Activated naive CD4-positive, alpha-beta T cell treated with anti-CD3 and anti-CD28 coated beads, Interleukin-2, amount 50 U/mL, for 16 hours (primary cell): ENCODE measurements around the gene EPHB1.
"Not testable (repeated sequence)": the region's sequence is repeated elsewhere in the genome, so short reads cannot be mapped to it uniquely, and the experiment has no call there.

Experiments used
- DNase-seq: peaks from one replicate; pipeline ENCODE4 v3.0.0-alpha.2; 2020

Gene EPHB1

GRCh38 chr3:135017003-135017893, 222.2 kb downstream of the EPHB1 start:
- no peak for DNase-seq

DNA sequence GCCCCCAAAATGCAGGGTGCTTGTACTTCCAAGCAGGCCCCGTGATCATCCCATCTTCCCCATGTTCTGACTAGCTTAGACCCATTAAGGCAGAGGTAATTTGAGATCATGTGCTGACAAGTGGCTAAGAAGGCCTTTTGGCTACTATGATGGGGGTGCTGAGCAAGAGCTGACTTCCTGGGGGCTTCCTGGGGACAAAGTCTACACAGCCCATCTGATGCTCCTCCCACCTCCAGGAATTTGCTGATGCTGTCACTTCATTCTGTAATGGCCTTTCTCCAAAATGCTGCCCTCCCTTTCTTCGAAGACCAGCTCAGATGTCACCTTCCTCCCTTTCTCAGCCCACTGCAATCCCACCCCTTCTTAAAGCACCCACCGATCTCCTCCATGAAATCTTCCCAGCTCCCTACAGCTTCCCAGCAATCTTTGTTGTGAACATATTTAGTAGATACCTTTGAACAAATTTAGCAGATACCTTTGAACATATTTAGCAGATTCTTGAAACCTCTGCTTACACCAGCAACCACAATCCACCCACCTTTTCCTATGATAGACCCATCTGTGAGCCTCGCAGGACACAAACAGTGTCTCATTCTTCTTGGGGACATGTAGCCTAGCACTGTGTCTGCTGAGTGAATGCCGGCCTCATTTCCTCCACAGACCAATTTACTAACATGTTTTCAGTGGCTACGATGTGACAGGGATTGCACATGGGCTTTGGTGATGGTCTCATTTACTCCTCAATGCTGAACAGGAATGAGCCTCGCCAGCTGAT, 223.3 kb downstream of the EPHB1 start:
- DNase-seq = no peak

DNA sequence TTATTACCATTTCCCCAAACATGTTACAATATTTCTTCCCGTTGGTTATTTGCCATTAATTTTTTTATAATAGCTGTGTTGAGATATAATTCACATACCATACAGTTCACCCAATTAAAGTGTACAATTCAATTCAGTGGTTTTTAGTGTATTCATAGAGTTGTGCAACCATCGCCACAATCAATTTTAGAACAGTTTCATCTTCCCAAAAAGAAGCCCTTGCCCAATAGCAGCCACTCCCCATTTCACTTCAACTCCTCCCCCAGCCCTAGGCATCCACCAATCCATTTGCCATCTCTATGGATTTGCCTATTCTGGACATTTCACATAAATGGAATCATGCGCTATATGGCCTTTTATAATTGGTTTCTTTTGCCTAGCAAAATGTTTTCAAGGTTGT, 225.1 kb downstream of the EPHB1 start:
- no peak for DNase-seq

GRCh38 chr3:135023996-135024658, 229.1 kb downstream of the EPHB1 start:
- DNase-seq = no peak

DNA sequence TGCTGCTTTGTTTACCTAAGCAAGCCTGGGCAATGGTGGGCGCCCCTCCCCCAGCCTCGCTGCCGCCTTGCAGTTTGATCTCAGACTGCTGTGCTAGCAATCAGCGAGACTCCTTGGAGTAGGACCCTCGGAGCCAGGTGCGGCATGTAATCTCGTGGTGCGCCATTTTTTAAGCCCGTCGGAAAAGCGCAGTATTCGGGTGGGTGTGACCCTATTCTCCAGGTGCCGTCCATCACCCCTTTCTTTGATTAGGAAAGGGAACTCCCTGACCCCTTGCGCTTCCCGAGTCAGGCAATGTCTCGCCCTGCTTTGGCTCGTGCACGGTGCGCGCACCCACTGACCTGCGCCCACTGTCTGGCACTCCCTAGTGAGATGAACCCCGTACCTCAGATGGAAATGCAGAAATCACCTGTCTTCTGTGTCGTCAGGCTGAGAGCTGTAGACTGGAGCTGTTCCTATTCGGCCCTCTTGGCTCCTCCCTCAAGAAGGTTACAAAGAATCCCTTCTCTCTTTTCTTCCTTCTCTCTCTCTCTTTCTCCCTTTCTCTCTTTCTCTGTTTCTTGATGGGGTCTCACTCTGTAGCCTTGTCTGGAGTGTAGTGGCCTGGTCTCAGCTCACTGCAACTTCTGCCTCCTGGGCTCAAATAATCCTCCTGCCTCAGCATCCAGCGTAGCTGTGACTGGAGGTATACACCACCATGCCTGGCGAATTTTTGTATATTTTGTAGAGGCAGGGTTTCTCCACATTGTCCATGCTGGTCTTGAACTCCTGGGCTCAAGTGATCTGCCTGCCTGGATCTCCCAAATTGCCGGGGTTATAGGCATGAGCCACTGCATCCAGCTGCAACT, 235.9 kb downstream of the EPHB1 start:
- not testable (repeated sequence) for DNase-seq

GRCh38 chr3:135033737-135034136, 238.7 kb downstream of the EPHB1 start:
- no peak for DNase-seq

DNA sequence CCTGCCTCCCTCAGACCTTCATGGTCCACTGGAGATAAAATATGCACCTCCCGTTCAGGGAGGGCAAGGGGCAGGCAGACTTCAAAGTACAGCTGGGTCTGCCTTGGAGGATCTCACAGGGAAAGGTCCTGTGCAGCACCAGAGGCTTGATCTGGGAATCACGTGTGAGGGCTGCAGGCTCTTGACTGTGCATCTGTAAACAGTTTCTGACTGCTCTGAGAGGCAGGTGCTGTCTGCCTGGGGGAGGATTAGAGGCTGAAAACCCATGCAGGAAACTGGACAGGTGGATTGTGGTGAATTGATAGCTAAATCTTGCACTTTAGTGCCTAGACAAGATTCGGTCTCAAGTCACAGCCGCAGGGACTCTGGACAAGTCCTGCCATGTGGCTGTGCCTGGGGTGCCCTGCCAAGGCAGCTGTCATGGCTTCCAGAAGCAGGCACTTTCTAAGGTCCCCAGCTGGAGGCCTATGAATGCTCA, 239.3 kb downstream of the EPHB1 start:
- no peak for DNase-seq

- DNase-seq = no peak
These were observed 239.9 kb downstream of the EPHB1 start for GRCh38 chr3:135034891-135035440.

DNA sequence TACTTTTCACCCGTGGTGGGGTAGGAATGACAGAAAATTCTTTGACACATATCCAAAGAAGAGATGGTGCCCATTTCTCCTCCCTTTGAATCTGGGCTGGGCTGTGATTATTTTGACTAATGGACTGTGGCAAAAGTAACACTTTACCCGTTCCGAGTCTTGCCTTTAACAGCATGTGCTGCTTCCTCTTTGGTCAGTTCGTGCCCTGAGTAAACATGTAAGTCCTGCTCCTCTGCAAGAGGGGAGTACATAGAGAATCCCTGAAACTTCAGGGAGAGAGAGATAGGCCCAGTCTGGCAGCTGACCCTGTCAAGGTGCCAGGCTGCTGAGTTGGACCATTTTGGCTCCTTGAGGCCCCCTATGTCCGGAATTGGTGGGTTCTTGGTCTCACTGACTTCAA, 243.1 kb downstream of the EPHB1 start:
- no peak for DNase-seq

- not testable (repeated sequence) for DNase-seq
These were observed 244.5 kb downstream of the EPHB1 start for GRCh38 chr3:135039536-135039935.

DNA sequence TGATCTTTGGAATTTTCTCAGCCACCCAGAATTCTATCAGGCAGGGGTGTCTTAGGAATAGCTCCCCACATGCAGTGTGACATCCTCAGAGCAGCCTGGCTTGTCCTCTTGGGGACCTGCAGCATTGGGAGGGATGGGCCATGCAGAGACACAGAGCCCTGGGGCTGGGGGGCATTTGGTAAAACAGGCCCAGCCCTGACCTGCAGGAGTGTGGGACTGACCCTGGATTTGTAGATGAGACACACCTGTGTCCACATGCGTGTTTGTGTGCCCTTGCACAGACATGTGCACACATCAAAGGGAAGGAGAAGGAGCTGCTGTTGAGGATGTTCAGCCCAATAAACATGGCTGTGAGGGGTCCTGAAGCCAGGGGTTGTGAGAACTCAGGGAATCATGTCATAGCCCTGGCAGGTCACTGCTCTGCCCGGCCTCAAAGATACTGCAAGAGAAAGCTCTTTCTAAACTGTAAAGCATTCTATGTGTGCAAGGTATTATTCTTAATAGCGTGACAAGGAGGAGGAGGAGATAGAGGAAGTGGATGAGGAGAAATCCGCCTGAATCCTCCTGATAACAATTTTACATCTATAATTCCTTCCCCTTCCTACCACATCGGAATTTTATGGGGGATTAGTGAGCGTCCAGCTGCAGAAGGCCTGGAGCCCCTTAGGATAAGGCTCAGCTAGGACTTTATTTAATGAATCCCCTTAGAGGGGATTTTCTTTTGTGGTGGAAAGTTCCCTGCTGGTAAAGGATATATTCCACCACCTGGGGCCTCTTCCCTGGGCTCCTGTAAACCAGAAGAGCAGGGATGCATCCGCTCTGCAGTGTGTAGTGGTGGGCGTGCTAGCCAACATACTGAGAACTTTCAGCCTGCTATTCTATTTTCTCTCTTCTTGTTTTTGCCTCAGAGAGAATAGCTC, 245.5 kb downstream of the EPHB1 start:
- no peak for DNase-seq

DNA sequence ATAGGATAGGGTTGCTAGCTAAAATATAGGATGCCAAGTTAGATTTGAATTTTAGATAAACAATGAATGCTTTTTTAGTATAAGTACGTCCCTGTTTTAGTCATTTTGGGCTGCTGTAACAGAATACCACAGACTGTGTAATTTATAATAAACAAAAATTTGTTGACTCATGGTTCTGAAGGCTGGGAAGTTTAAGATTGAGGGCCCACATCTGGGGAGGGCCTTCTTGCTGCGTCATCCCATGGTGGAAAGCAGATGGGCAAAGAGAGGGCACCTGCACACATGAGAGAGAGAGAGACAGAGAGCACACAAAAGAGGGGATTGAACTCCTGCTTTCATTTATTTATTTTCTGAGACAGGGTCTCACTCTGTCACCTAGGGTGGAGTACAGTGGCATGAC, 246.5 kb downstream of the EPHB1 start:
- DNase-seq = no peak

- no peak for DNase-seq
These were observed 252.0 kb downstream of the EPHB1 start for GRCh38 chr3:135047061-135047460.

DNA sequence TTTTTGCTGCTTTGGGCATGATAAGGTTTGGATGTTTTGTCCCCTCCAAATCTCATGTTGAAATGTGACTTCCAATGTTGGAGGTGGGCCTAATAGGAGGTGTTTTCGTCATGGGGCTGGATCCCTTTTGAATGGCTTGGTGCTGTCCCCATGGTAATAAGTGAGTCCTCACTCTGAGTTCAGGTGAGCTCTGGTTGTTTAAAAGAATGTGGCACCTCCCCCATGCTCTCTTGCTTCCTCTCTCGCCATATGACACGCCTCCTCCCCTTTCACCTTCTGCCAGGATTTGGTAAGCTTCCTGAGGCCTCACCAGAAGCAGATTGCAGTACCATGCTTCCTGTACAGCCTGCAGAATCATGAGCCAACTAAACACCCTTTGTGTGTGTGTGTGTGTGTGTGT, 255.5 kb downstream of the EPHB1 start:
- no peak for DNase-seq

DNA sequence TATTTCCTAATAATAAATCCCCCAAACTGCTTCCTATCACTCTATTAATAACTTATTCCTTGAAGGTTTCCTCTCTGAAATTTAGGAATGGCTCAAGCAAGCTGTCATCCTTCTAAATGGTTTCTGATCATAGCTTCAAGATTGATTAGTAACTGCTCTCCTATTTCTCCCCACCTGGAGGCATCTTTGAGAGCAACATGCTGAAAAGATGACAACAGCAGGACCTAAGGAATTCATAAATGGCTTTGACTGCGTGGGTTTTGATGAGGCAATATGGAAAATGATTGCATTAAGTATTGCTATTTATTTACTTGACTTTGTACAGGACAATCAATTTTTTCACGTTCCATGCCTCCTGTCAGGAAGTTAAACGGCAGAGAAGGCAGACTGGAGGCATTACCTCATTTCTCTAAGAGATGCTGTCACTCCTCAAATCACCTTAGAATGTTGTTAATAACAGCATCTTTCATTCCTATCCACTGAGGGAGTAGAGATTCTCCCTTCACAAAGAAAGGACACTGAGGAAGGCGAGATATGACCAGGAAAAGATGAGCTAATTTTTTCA, 256.4 kb downstream of the EPHB1 start:
- DNase-seq = no peak

GRCh38 chr3:135055449-135055848, 260.4 kb downstream of the EPHB1 start:
- DNase-seq = no peak

- no peak for DNase-seq
These were observed 261.1 kb downstream of the EPHB1 start for GRCh38 chr3:135056084-135056730.

GRCh38 chr3:135056733-135057310, 261.8 kb downstream of the EPHB1 start:
- DNase-seq = no peak

- no peak for DNase-seq
These were observed 262.9 kb downstream of the EPHB1 start for GRCh38 chr3:135057996-135058395.

DNA sequence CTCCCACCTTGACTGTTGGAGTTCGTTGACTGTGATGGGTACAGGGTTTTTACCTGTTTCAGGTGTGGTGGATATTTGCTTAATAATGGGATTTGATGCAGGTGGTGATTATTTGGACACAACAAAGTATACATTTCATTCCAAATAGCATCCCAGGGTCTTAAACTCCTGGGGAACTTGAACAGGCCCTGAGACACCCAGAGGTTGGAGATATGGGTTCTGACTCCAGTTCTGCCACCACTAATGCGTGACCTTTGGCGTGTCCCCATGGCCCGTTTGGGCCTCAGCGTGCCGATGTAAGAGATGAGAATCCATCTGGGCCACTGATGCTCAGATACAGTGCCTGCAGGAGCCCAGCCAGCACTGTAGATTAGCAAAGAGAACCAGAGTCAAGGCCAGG, 264.5 kb downstream of the EPHB1 start:
- no peak for DNase-seq
